GM12801 (cell line): ENCODE measurements around the gene CWC25.

Experiments
- CTCF ChIP-seq: IDR thresholded peaks from one replicate; pipeline ENCODE4 v1.5.1; 2011; ENCODE audit warnings: control low read depth; ENCODE audit not compliant: insufficient read length; ENCODE audit errors: extremely low read depth

Gene CWC25

GRCh38 chr17:38797828-38798227 lies 27.3 kb downstream of the CWC25 start:
- TF ChIP-seq CTCF: no peak

GRCh38 chr17:38797158-38797490 lies 28.0 kb downstream of the CWC25 start:
- TF ChIP-seq CTCF: no peak

GRCh38 chr17:38796451-38797157 lies 28.5 kb downstream of the CWC25 start:
- TF ChIP-seq CTCF: no peak

GRCh38 chr17:38794221-38794620 lies 30.9 kb downstream of the CWC25 start:
- no peak for TF ChIP-seq CTCF

- TF ChIP-seq CTCF: no peak
These were observed 34.0 kb downstream of the CWC25 start for GRCh38 chr17:38791162-38791561.

- TF ChIP-seq CTCF: no peak
These were observed 35.9 kb downstream of the CWC25 start for GRCh38 chr17:38789185-38789584.

GRCh38 chr17:38786372-38786771 lies 38.7 kb downstream of the CWC25 start:
- TF ChIP-seq CTCF: no peak

GRCh38 chr17:38783227-38783626 lies 41.9 kb downstream of the CWC25 start:
- no peak for TF ChIP-seq CTCF
